GM23338 (cell line): Measurements from ENCODE around the gene XPNPEP2. TPM values are rescaled to one million over a fixed set of nuclear protein-coding genes. Genes with fewer than 3 reads are reported as not detected.

Experiments
- ATAC-seq: fragments of 200-7000 bp; cut with Tn5 transposase; 3 replicates; pipeline ENCODE4 v1.9.1; 2020
- DNase-seq: peaks from one replicate; pipeline ENCODE4 v3.0.0-alpha.2; 2015; ENCODE audit warnings: low spot score
- H2AFZ ChIP-seq: fragments of 200-600 bp; sonication (generic); 2 replicates; pipeline ENCODE4 v1.8.0; 2016; ENCODE audit warnings: antibody characterized with exemption, mild to moderate bottlenecking, moderate library complexity
- H3F3A ChIP-seq: fragments of 200-600 bp; sonication (generic); replicated peaks from 2 replicates; pipeline ENCODE4 v1.8.0; 2017; ENCODE audit warnings: antibody characterized with exemption, mixed run types, low read depth
- H3K27ac ChIP-seq: fragments of 200-600 bp; sonication (generic); 2 replicates; pipeline ENCODE4 v1.6.1; 2016; ENCODE audit warnings: low read depth
- H3K27me3 ChIP-seq: fragments of 200-600 bp; sonication (generic); 2 replicates; pipeline ENCODE4 v1.8.0; 2016; ENCODE audit warnings: mild to moderate bottlenecking, mixed run types, moderate library complexity; ENCODE audit not compliant: insufficient read depth
- H3K36me3 ChIP-seq: fragments of 200-600 bp; sonication (generic); 2 replicates; pipeline ENCODE4 v1.8.0; 2016; ENCODE audit warnings: mild to moderate bottlenecking; ENCODE audit not compliant: insufficient read depth
- H3K4me1 ChIP-seq: fragments of 200-600 bp; sonication (generic); 2 replicates; pipeline ENCODE4 v1.8.0; 2016; ENCODE audit warnings: mild to moderate bottlenecking, moderate library complexity; ENCODE audit not compliant: insufficient read depth
- H3K4me2 ChIP-seq: fragments of 200-600 bp; sonication (generic); 2 replicates; pipeline ENCODE4 v1.7.1; 2017; ENCODE audit warnings: mixed run types
- H3K4me3 ChIP-seq: fragments of 200-600 bp; sonication (generic); 2 replicates; pipeline ENCODE4 v1.6.1; 2016; ENCODE audit warnings: mixed run types
- H3K79me2 ChIP-seq: fragments of 200-600 bp; sonication (generic); replicated peaks from 2 replicates; pipeline ENCODE4 v1.8.0; 2017; ENCODE audit warnings: mild to moderate bottlenecking; ENCODE audit not compliant: insufficient read depth
- H3K9me2 ChIP-seq: fragments of 200-600 bp; sonication (generic); 2 replicates; pipeline ENCODE4 v1.8.0; 2017; ENCODE audit not compliant: insufficient read depth
- H4K20me1 ChIP-seq: fragments of 200-600 bp; sonication (generic); replicated peaks from 2 replicates; pipeline ENCODE4 v1.8.0; 2017; ENCODE audit warnings: mild to moderate bottlenecking; ENCODE audit not compliant: insufficient read depth
- H3K27ac Mint-ChIP-seq: 2 replicates; pipeline ENCODE4 v1.8.0; 2020; ENCODE audit warnings: inconsistent platforms, mild to moderate bottlenecking, moderate library complexity, mixed read lengths
- H3K27me3 Mint-ChIP-seq: 3 replicates; pipeline ENCODE4 v1.8.0; 2022; ENCODE audit warnings: low read depth, mild to moderate bottlenecking, moderate library complexity, mixed read lengths, inconsistent platforms; ENCODE audit not compliant: insufficient read depth, poor library complexity
- H3K36me3 Mint-ChIP-seq: 3 replicates; pipeline ENCODE4 v1.8.0; 2021; ENCODE audit warnings: low read depth, mild to moderate bottlenecking, inconsistent platforms, moderate library complexity, mixed read lengths
- H3K4me1 Mint-ChIP-seq: 3 replicates; pipeline ENCODE4 v1.8.0; 2020; ENCODE audit warnings: mild to moderate bottlenecking, inconsistent platforms, mixed read lengths
- H3K4me3 Mint-ChIP-seq: 3 replicates; pipeline ENCODE4 v1.8.0; 2021; ENCODE audit warnings: moderate library complexity, mild to moderate bottlenecking, inconsistent platforms, mixed read lengths
- H3K9me3 Mint-ChIP-seq: 3 replicates; pipeline ENCODE4 v1.8.0; 2020; ENCODE audit warnings: moderate library complexity, mild to moderate bottlenecking, inconsistent platforms, mixed read lengths
- CREB1 ChIP-seq: fragments of 250-450 bp; sonication (Bioruptor Pico); IDR thresholded peaks from 2 replicates; pipeline ENCODE4 v1.5.0; 2020; ENCODE audit warnings: low read depth, mild to moderate bottlenecking, moderate library complexity
- JUNB ChIP-seq: IDR thresholded peaks from one replicate; pipeline ENCODE4 v1.6.1; 2016; ENCODE audit warnings: antibody characterized with exemption; ENCODE audit not compliant: unreplicated experiment
- NANOG ChIP-seq: IDR thresholded peaks from 2 replicates; pipeline ENCODE4 v1.6.1; 2016; ENCODE audit warnings: antibody characterized with exemption, borderline replicate concordance
- POLR2AphosphoS5 ChIP-seq: IDR thresholded peaks from 2 replicates; pipeline ENCODE4 v1.6.1; 2016; ENCODE audit warnings: antibody characterized with exemption, low read depth
- REST ChIP-seq: IDR thresholded peaks from one replicate; pipeline ENCODE4 v1.6.1; 2018; ENCODE audit warnings: antibody characterized with exemption; ENCODE audit not compliant: unreplicated experiment
- ZNF114 ChIP-seq: fragments of 250-450 bp; sonication (Bioruptor Pico); IDR thresholded peaks from 2 replicates; pipeline ENCODE4 v1.5.0; 2020; ENCODE audit warnings: mild to moderate bottlenecking, moderate library complexity
- ZNF331 ChIP-seq: fragments of 250-450 bp; sonication (Bioruptor Pico); IDR thresholded peaks from 2 replicates; pipeline ENCODE4 v1.5.0; 2020; ENCODE audit warnings: low read depth, mild to moderate bottlenecking, moderate library complexity
- ZNF462 ChIP-seq: fragments of 250-450 bp; sonication (Bioruptor Pico); IDR thresholded peaks from 2 replicates; pipeline ENCODE4 v1.5.0; 2020; ENCODE audit warnings: mild to moderate bottlenecking, moderate library complexity
- polyA plus RNA-seq: library from polyadenylated mRNA; unstranded; fragments of >200 nt; fragmentation: Nextera tagmentation; extraction: Ambion mirVana; gene quantifications from 2 replicates; pipeline ENCODE4 v1.2.1, GENCODE V29; 2016
- total RNA-seq: library from RNA; depleted of rRNA; stranded (reverse); fragments of >200 nt; shearing (Covaris generic); gene quantifications from 2 replicates; pipeline ENCODE4 v1.2.3, GENCODE V29; 2014

Gene XPNPEP2
- total and polyA plus RNA-seq, 2 experiments from 2014 or later = not detected

GRCh38 chrX:129772796-129773431 lies 34.1 kb downstream of the XPNPEP2 start (continued):
- TF ChIP-seq ZNF462 (CRISPR knock-in tag) = no peak
- TF ChIP-seq CREB1 (CRISPR knock-in tag) = no peak
- TF ChIP-seq JUNB = no peak
- no peak for TF ChIP-seq ZNF114 (CRISPR knock-in tag)

- H3K9me2 ChIP-seq = no peaks in the 10 kb centered on the region
- no peak overlapping the region for H3K4me2 ChIP-seq
- H3K36me3 ChIP-seq = no peaks in the 10 kb centered on the region
- no peaks in the 10 kb centered on the region for H3K4me1 ChIP-seq
- no peak overlapping the region for H3K4me3 ChIP-seq
- H2AFZ ChIP-seq = no peak overlapping the region
- Mint-ChIP-seq H3K4me1 (peaks cover 6% of the 10 kb centered on the region; the same call in 2 of the 3 replicates), H3K36me3 (no peaks in the 10 kb centered on the region), H3K4me3 (no peak overlapping the region), H3K27me3 (no peaks in the 10 kb centered on the region), H3K9me3 (no peaks in the 10 kb centered on the region), H3K27ac (no peak overlapping the region)
- H3K27me3 ChIP-seq = no peaks in the 10 kb centered on the region
- no peaks in the 10 kb centered on the region for H3K79me2 ChIP-seq
- H3K27ac ChIP-seq = no peak overlapping the region
- H3F3A ChIP-seq = no peaks in the 10 kb centered on the region
- no peaks in the 10 kb centered on the region for H4K20me1 ChIP-seq
- DNase-seq (no peak), ATAC-seq (no peak)
- TF ChIP-seq POLR2AphosphoS5 (no peak), REST (no peak), JUNB (no peak), ZNF331 (CRISPR knock-in tag) (no peak), CREB1 (CRISPR knock-in tag) (no peak), NANOG (no peak)
Observed at GRCh38 chrX:129773649-129774458, 35.1 kb downstream of the XPNPEP2 start.
